ENCODE data around the gene CLVS2.

GRCh38 chr6:123016431-123017103 is 20.5 kb downstream of the CLVS2 start:
- no peak for TF ChIP-seq CTCF (conservative IDR thresholded peaks at IDR 0.05 in 1 of 2, IDR thresholded peaks at IDR 0.05 in 1 of 2; ENCODE audit: low read depth in 1 of 2, low read length in 2 of 2)
- no peak for TF ChIP-seq EZH2 (IDR thresholded peaks at IDR 0.05; ENCODE audit: low read length, missing control alignments)
